ENCODE data around the gene SLIT3. TPM values are rescaled to one million over a fixed set of nuclear protein-coding genes. Genes with fewer than 3 reads are reported as not detected.

The SLIT3 gene
- total RNA-seq, 1 donor from 2014 or later, result 16.6 TPM

- intact Hi-C loops (cut with DNase I), result loop anchor here (10.0 kb wide), 1 partner anchor 553 kb away; no protein-coding TSS in a partner anchor
- no peak for DNase-seq (ENCODE audit: low spot score)
Observed at GRCh38 chr5:168991311-168991710, 309.6 kb downstream of the SLIT3 start.

- intact Hi-C loops (cut with DNase I), result loop anchor here (10.0 kb wide), 1 partner anchor 554 kb away; no protein-coding TSS in a partner anchor
- DNase-seq (ENCODE audit: low spot score), result no peak
Observed at GRCh38 chr5:168990679-168991078, 310.3 kb downstream of the SLIT3 start.

GRCh38 chr5:168989731-168990505 lies 311.0 kb downstream of the SLIT3 start:
- intact Hi-C loops (cut with DNase I), result loop anchor here (5.0 to 10.0 kb wide), 5 partner anchors 207 to 592 kb away; partner anchors contain the start of genes SLIT3 and SPDL1
- no peak for DNase-seq (ENCODE audit: low spot score)

- intact Hi-C loops (cut with DNase I), result loop anchor here (5.0 kb wide), 4 partner anchors 209 to 594 kb away; partner anchors contain the start of genes SLIT3 and SPDL1
- DNase-seq (ENCODE audit: low spot score), result no peak
Observed at GRCh38 chr5:168988699-168989098, 312.2 kb downstream of the SLIT3 start.

GRCh38 chr5:168987543-168988300 lies 313.2 kb downstream of the SLIT3 start:
- DNase-seq (ENCODE audit: low spot score), result no peak
- intact Hi-C loops (cut with DNase I), result loop anchor here (5.0 kb wide), 4 partner anchors 210 to 595 kb away; partner anchors contain the start of genes SLIT3 and SPDL1

- intact Hi-C loops (cut with DNase I), result loop anchor here (5.0 kb wide), 4 partner anchors 212 to 597 kb away; partner anchors contain the start of genes SLIT3 and SPDL1
Observed at GRCh38 chr5:168985454-168985853, 315.5 kb downstream of the SLIT3 start.

GRCh38 chr5:168984135-168984675 lies 316.7 kb downstream of the SLIT3 start:
- DNase-seq (ENCODE audit: low spot score), result no peak
- intact Hi-C loops (cut with DNase I), result no loop called here

More at GRCh38 chr5:168985454-168985853, 315.5 kb downstream of the SLIT3 start:
- DNase-seq (ENCODE audit: low spot score), result no peak

GRCh38 chr5:168979135-168979534 lies 321.8 kb downstream of the SLIT3 start:
- DNase-seq (ENCODE audit: low spot score), result no peak
- intact Hi-C loops (cut with DNase I), result no loop called here

GRCh38 chr5:168978500-168978899 lies 322.4 kb downstream of the SLIT3 start:
- no peak for DNase-seq (ENCODE audit: low spot score)
- intact Hi-C loops (cut with DNase I), result no loop called here

- no peak for DNase-seq (ENCODE audit: low spot score)
- intact Hi-C loops (cut with DNase I), result no loop called here
Observed at GRCh38 chr5:168978015-168978414, 322.9 kb downstream of the SLIT3 start.

GRCh38 chr5:168976311-168976970 lies 324.5 kb downstream of the SLIT3 start:
- intact Hi-C loops (cut with DNase I), result no loop called here
- DNase-seq (ENCODE audit: low spot score), result no peak

GRCh38 chr5:168975331-168975730 lies 325.6 kb downstream of the SLIT3 start:
- DNase-seq (ENCODE audit: low spot score), result no peak
- intact Hi-C loops (cut with DNase I), result no loop called here

- intact Hi-C loops (cut with DNase I), result no loop called here
- no peak for DNase-seq (ENCODE audit: low spot score)
Observed at GRCh38 chr5:168974082-168974481, 326.9 kb downstream of the SLIT3 start.

- intact Hi-C loops (cut with DNase I), result no loop called here
- no peak for DNase-seq (ENCODE audit: low spot score)
Observed at GRCh38 chr5:168972731-168973130, 328.2 kb downstream of the SLIT3 start.

GRCh38 chr5:168971100-168971499 lies 329.8 kb downstream of the SLIT3 start:
- DNase-seq (ENCODE audit: low spot score), result no peak
- intact Hi-C loops (cut with DNase I), result no loop called here

GRCh38 chr5:168969326-168969886 lies 331.5 kb downstream of the SLIT3 start:
- intact Hi-C loops (cut with DNase I), result no loop called here
- no peak for DNase-seq (ENCODE audit: low spot score)

- intact Hi-C loops (cut with DNase I), result no loop called here
- no peak for DNase-seq (ENCODE audit: low spot score)
Observed at GRCh38 chr5:168967882-168968620, 332.9 kb downstream of the SLIT3 start.

GRCh38 chr5:168965638-168966037 lies 335.3 kb downstream of the SLIT3 start:
- no peak for DNase-seq (ENCODE audit: low spot score)
- intact Hi-C loops (cut with DNase I), result no loop called here

- intact Hi-C loops (cut with DNase I), result no loop called here
- DNase-seq (ENCODE audit: low spot score), result no peak
Observed at GRCh38 chr5:168964182-168964581, 336.8 kb downstream of the SLIT3 start.

Data from cardiac septum (tissue), 1 donor.